Panc1 (cell line): ENCODE results near the gene IRS1. TPM values are rescaled to one million over a fixed set of nuclear protein-coding genes. Genes with fewer than 3 reads are reported as not detected.

Experiments
- ATAC-seq: fragments of 200-7000 bp; cut with Tn5 transposase; 2 replicates; pipeline ENCODE4 v1.9.1; 2020; ENCODE audit warnings: mild to moderate bottlenecking, moderate library complexity
- BruUV-seq: library from RNA; stranded (reverse); fragments of 400-500 nt; replicated peaks from 2 replicates; lab custom pipeline; 2021; lab: Mats Ljungman, UMichigan
- CTCF ChIA-PET: fragments of 300-600 bp; sonication (Branson Sonifier 250); formaldehyde crosslinking; loops from one replicate; lab custom pipeline; 2022; ENCODE audit warnings: antibody characterized with exemption; lab: Charles Lee
- POLR2A ChIA-PET: fragments of 300-600 bp; sonication (Branson Sonifier 250); formaldehyde crosslinking; loops from one replicate; lab custom pipeline; 2022; ENCODE audit warnings: antibody characterized with exemption; lab: Charles Lee
- DNase-seq: peaks from one replicate; pipeline ENCODE4 v3.0.0-alpha.2; 2010; ENCODE audit warnings: low read depth, low spot score
- H3K27ac ChIP-seq: 2 replicates; pipeline ENCODE4 v1.5.1; 2011; ENCODE audit warnings: mild to moderate bottlenecking, low read length, inconsistent platforms
- H3K27me3 ChIP-seq: fragments of 200-500 bp; sonication (Bioruptor generic); 2 replicates; pipeline ENCODE4 v1.6.0; 2014; ENCODE audit warnings: low read length, inconsistent platforms; ENCODE audit not compliant: control insufficient read depth, insufficient read depth
- H3K36me3 ChIP-seq: fragments of 200-500 bp; sonication (Bioruptor generic); 2 replicates; pipeline ENCODE4 v1.5.1; 2014; ENCODE audit warnings: inconsistent platforms, mild to moderate bottlenecking, low read length, moderate library complexity; ENCODE audit not compliant: control insufficient read depth, insufficient read depth
- H3K4me1 ChIP-seq: 2 replicates; pipeline ENCODE4 v1.5.1; 2011; ENCODE audit warnings: inconsistent platforms, mild to moderate bottlenecking, low read length, moderate library complexity; ENCODE audit not compliant: control insufficient read depth, insufficient read depth
- H3K4me3 ChIP-seq, 2 experiments: 2 replicates each; pipeline ENCODE4 v1.5.1; 2011 to 2012; ENCODE audit warnings: low read depth in 2 of 2, low read length in 2 of 2, mild to moderate bottlenecking in 2 of 2, inconsistent platforms in 1 of 2, moderate library complexity in 1 of 2
- H3K9me3 ChIP-seq: fragments of 200-500 bp; sonication (Bioruptor generic); 2 replicates; pipeline ENCODE4 v1.5.1; 2014; ENCODE audit warnings: low read depth, mild to moderate bottlenecking, inconsistent platforms, low read length, moderate library complexity; ENCODE audit not compliant: control insufficient read depth, insufficient read depth
- POLR2AphosphoS5 ChIP-seq: IDR thresholded peaks from 2 replicates; pipeline ENCODE4 v1.6.1; 2012; ENCODE audit warnings: mild to moderate bottlenecking, low read depth, low read length, moderate library complexity
- SIN3A ChIP-seq: IDR thresholded peaks from 2 replicates; pipeline ENCODE4 v1.6.1; 2012; ENCODE audit warnings: low read depth, mild to moderate bottlenecking, low read length, moderate library complexity, borderline replicate concordance; ENCODE audit not compliant: insufficient read depth
- TCF7L2 ChIP-seq: IDR thresholded peaks from 2 replicates; pipeline ENCODE4 v1.6.1; 2011; ENCODE audit warnings: mild to moderate bottlenecking, low read depth, low read length, inconsistent platforms
- in situ Hi-C: cut with HindIII; loops from 2 replicates; pipeline ENCODE4 v1.10.0; 2016; ENCODE audit warnings: low sequenced_read_pairs, low pct_unique_long_range_greater_than_20kb
- intact Hi-C: fragments of 100-400 bp; cut with micrococcal nuclease; formaldehyde crosslinking; loops from one replicate; pipeline ENCODE4 v1.10.0; 2022; ENCODE audit not compliant: unreplicated experiment
- total RNA-seq: library from RNA; stranded (reverse); gene quantifications from one replicate; pipeline ENCODE4 v1.2.1, GENCODE V29; 2021; ENCODE audit not compliant: unreplicated experiment
- TF ChIP-seq, protein P1 (sequence below): fragments of 450-650 bp; IDR thresholded peaks from 2 replicates; pipeline ENCODE4 v1.5.1; 2017; ENCODE audit warnings: mild to moderate bottlenecking
- TF ChIP-seq, protein P2 (sequence below), 2 experiments: IDR thresholded peaks; 2 replicates each; pipeline ENCODE4 v1.6.1; 2011 to 2012; ENCODE audit warnings: low read depth in 2 of 2, control low read depth in 1 of 2, low read length in 1 of 2, mild to moderate bottlenecking in 1 of 2, moderate library complexity in 1 of 2; ENCODE audit not compliant: insufficient read depth in 1 of 2

IRS1 gene
- total RNA-seq, 1 experiment from 2014 or later = 27.3 TPM

DNA sequence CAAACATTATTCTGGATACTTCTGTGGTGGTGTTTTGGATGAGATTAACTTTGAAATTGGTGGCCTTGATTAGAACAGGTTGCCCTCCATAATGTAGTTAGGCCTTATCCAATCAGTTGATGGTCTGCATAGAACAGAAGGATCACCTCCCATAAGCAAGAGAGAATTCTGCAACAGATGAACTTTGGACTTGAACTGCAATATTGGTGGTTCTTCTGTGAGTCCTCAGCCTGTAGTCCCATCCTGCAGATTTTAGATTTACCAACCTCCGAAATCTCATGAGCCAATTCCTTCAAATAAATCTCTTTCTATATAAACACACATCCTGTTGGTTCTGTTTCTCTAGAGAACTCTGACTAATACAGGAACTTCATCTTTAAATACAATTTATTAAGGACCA lies 81.9 kb downstream of the IRS1 start:
- Histone ChIP-seq H3K4me1 (no peaks in the 10 kb centered on the region), H3K36me3 (no peaks in the 10 kb centered on the region), H3K4me3 (no peak overlapping the region), H3K9me3 (no peaks in the 10 kb centered on the region), H3K27ac (no peak overlapping the region), H3K27me3 (no peaks in the 10 kb centered on the region)
- TF ChIP-seq TCF7L2 (no peak), SIN3A (no peak), POLR2AphosphoS5 (no peak)
- TF ChIP-seq, protein P1, sequence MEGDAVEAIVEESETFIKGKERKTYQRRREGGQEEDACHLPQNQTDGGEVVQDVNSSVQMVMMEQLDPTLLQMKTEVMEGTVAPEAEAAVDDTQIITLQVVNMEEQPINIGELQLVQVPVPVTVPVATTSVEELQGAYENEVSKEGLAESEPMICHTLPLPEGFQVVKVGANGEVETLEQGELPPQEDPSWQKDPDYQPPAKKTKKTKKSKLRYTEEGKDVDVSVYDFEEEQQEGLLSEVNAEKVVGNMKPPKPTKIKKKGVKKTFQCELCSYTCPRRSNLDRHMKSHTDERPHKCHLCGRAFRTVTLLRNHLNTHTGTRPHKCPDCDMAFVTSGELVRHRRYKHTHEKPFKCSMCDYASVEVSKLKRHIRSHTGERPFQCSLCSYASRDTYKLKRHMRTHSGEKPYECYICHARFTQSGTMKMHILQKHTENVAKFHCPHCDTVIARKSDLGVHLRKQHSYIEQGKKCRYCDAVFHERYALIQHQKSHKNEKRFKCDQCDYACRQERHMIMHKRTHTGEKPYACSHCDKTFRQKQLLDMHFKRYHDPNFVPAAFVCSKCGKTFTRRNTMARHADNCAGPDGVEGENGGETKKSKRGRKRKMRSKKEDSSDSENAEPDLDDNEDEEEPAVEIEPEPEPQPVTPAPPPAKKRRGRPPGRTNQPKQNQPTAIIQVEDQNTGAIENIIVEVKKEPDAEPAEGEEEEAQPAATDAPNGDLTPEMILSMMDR = no peak
- TF ChIP-seq, protein P2, sequence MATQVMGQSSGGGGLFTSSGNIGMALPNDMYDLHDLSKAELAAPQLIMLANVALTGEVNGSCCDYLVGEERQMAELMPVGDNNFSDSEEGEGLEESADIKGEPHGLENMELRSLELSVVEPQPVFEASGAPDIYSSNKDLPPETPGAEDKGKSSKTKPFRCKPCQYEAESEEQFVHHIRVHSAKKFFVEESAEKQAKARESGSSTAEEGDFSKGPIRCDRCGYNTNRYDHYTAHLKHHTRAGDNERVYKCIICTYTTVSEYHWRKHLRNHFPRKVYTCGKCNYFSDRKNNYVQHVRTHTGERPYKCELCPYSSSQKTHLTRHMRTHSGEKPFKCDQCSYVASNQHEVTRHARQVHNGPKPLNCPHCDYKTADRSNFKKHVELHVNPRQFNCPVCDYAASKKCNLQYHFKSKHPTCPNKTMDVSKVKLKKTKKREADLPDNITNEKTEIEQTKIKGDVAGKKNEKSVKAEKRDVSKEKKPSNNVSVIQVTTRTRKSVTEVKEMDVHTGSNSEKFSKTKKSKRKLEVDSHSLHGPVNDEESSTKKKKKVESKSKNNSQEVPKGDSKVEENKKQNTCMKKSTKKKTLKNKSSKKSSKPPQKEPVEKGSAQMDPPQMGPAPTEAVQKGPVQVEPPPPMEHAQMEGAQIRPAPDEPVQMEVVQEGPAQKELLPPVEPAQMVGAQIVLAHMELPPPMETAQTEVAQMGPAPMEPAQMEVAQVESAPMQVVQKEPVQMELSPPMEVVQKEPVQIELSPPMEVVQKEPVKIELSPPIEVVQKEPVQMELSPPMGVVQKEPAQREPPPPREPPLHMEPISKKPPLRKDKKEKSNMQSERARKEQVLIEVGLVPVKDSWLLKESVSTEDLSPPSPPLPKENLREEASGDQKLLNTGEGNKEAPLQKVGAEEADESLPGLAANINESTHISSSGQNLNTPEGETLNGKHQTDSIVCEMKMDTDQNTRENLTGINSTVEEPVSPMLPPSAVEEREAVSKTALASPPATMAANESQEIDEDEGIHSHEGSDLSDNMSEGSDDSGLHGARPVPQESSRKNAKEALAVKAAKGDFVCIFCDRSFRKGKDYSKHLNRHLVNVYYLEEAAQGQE (IDR thresholded peaks at IDR 0.05; ENCODE audit: insufficient read depth in 1 of 2, low read depth in 2 of 2, low read length in 1 of 2) = no peak
- no TSS peak for BruUV-seq
- in situ Hi-C loops (no loop called here), intact Hi-C loops (no loop called here)
- no peak for ATAC-seq
- ChIA-PET CTCF (no interaction called here), POLR2A (no interaction called here)
- no peak for DNase-seq

DNA sequence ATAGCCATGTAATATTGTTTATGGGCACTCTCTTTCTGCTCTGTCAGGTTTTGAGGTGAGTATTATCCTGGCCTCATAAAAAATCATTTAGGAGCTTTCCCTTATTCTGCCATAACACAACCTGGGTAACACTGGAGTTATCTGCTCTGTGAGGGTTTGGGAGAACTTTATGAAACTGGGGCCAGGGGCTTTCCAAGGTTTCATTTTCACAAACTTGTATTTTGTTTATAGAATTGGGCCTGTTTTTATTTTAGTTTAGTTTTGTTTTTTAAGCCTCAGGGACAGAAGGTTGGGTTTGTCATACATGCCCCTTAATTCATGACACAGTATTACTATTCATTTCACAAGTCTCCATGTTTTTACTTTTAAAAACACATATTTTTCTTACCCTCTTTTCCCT lies 83.5 kb downstream of the IRS1 start:
- intact Hi-C loops (no loop called here), in situ Hi-C loops (no loop called here)
- Histone ChIP-seq H3K4me1 (no peaks in the 10 kb centered on the region), H3K36me3 (no peaks in the 10 kb centered on the region), H3K9me3 (no peaks in the 10 kb centered on the region), H3K4me3 (no peak overlapping the region), H3K27me3 (no peaks in the 10 kb centered on the region), H3K27ac (no peak overlapping the region)
- no peak for DNase-seq
- ChIA-PET CTCF (no interaction called here), POLR2A (no interaction called here)
- no peak for ATAC-seq
- TF ChIP-seq POLR2AphosphoS5 (no peak), SIN3A (no peak), TCF7L2 (no peak)
- TF ChIP-seq, protein P1 = no peak
- TF ChIP-seq, protein P2 (IDR thresholded peaks at IDR 0.05; ENCODE audit: insufficient read depth in 1 of 2, low read depth in 2 of 2, low read length in 1 of 2) = no peak
- BruUV-seq = no TSS peak
